ENCODE data around the gene MYEOV.

The MYEOV gene

GRCh38 chr11:69310934-69311766 lies 17.2 kb downstream of the MYEOV start:
- Histone ChIP-seq H3K36me3 (ENCODE audit: insufficient read depth, low read length) (no peaks in the 10 kb centered on the region), H2AFZ (ENCODE audit: low read depth, low read length) (no peak overlapping the region), H3K27me3 (ENCODE audit: insufficient read depth, low read length) (no peaks in the 10 kb centered on the region), H3K9me3 (ENCODE audit: low read length) (no peaks in the 10 kb centered on the region), H3K4me1 (ENCODE audit: insufficient read depth, low read length) (no peaks in the 10 kb centered on the region), H3K4me3 (ENCODE audit: low read length) (no peak overlapping the region)

- Histone ChIP-seq H3K4me1 (ENCODE audit: insufficient read depth, low read length) (no peaks in the 10 kb centered on the region), H3K27me3 (ENCODE audit: insufficient read depth, low read length) (no peaks in the 10 kb centered on the region), H3K36me3 (ENCODE audit: insufficient read depth, low read length) (no peaks in the 10 kb centered on the region)
Measured at GRCh38 chr11:69311767-69312385, 17.9 kb downstream of the MYEOV start.

GRCh38 chr11:69312453-69313404 lies 18.8 kb downstream of the MYEOV start:
- H2AFZ ChIP-seq (ENCODE audit: low read depth, low read length): no peak overlapping the region
- no peaks in the 10 kb centered on the region for H3K27me3 ChIP-seq (ENCODE audit: insufficient read depth, low read length)
- no peaks in the 10 kb centered on the region for H3K4me1 ChIP-seq (ENCODE audit: insufficient read depth, low read length)
- no peaks in the 10 kb centered on the region for H3K9me3 ChIP-seq (ENCODE audit: low read length)
- H3K36me3 ChIP-seq (ENCODE audit: insufficient read depth, low read length): no peaks in the 10 kb centered on the region
- no peak overlapping the region for H3K4me3 ChIP-seq (ENCODE audit: low read length)

More at GRCh38 chr11:69311767-69312385, 17.9 kb downstream of the MYEOV start:
- Histone ChIP-seq H3K9me3 (ENCODE audit: low read length) (no peaks in the 10 kb centered on the region), H2AFZ (ENCODE audit: low read depth, low read length) (no peak overlapping the region), H3K4me3 (ENCODE audit: low read length) (no peak overlapping the region)

- H3K27me3 ChIP-seq (ENCODE audit: insufficient read depth, low read length): no peaks in the 10 kb centered on the region
- H2AFZ ChIP-seq (ENCODE audit: low read depth, low read length): no peak overlapping the region
- no peak overlapping the region for H3K4me3 ChIP-seq (ENCODE audit: low read length)
- H3K4me1 ChIP-seq (ENCODE audit: insufficient read depth, low read length): no peaks in the 10 kb centered on the region
- no peaks in the 10 kb centered on the region for H3K36me3 ChIP-seq (ENCODE audit: insufficient read depth, low read length)
- no peaks in the 10 kb centered on the region for H3K9me3 ChIP-seq (ENCODE audit: low read length)
Measured at GRCh38 chr11:69313992-69314391, 20.0 kb downstream of the MYEOV start.

GRCh38 chr11:69314555-69314954 lies 20.6 kb downstream of the MYEOV start:
- Histone ChIP-seq H3K27me3 (ENCODE audit: insufficient read depth, low read length) (no peaks in the 10 kb centered on the region), H3K4me1 (ENCODE audit: insufficient read depth, low read length) (no peaks in the 10 kb centered on the region), H3K4me3 (ENCODE audit: low read length) (no peak overlapping the region), H3K9me3 (ENCODE audit: low read length) (no peaks in the 10 kb centered on the region), H2AFZ (ENCODE audit: low read depth, low read length) (no peak overlapping the region), H3K36me3 (ENCODE audit: insufficient read depth, low read length) (no peaks in the 10 kb centered on the region)

GRCh38 chr11:69316956-69317355 lies 23.0 kb downstream of the MYEOV start:
- Histone ChIP-seq H3K4me1 (ENCODE audit: insufficient read depth, low read length) (no peaks in the 10 kb centered on the region), H3K9me3 (ENCODE audit: low read length) (no peaks in the 10 kb centered on the region), H3K36me3 (ENCODE audit: insufficient read depth, low read length) (no peaks in the 10 kb centered on the region), H2AFZ (ENCODE audit: low read depth, low read length) (no peak overlapping the region), H3K4me3 (ENCODE audit: low read length) (no peak overlapping the region), H3K27me3 (ENCODE audit: insufficient read depth, low read length) (no peaks in the 10 kb centered on the region)

GRCh38 chr11:69317401-69318092 lies 23.6 kb downstream of the MYEOV start:
- no peaks in the 10 kb centered on the region for H3K36me3 ChIP-seq (ENCODE audit: insufficient read depth, low read length)
- no peaks in the 10 kb centered on the region for H3K4me1 ChIP-seq (ENCODE audit: insufficient read depth, low read length)
- no peak overlapping the region for H3K4me3 ChIP-seq (ENCODE audit: low read length)
- H3K27me3 ChIP-seq (ENCODE audit: insufficient read depth, low read length): no peaks in the 10 kb centered on the region
- peaks cover 4% of the 10 kb centered on the region for H3K9me3 ChIP-seq (ENCODE audit: low read length)
- H2AFZ ChIP-seq (ENCODE audit: low read depth, low read length): no peak overlapping the region

GRCh38 chr11:69318093-69318420 lies 24.1 kb downstream of the MYEOV start:
- Histone ChIP-seq H2AFZ (ENCODE audit: low read depth, low read length) (no peak overlapping the region), H3K4me1 (ENCODE audit: insufficient read depth, low read length) (no peaks in the 10 kb centered on the region), H3K36me3 (ENCODE audit: insufficient read depth, low read length) (no peaks in the 10 kb centered on the region), H3K4me3 (ENCODE audit: low read length) (no peak overlapping the region), H3K9me3 (ENCODE audit: low read length) (peaks cover 4% of the 10 kb centered on the region), H3K27me3 (ENCODE audit: insufficient read depth, low read length) (no peaks in the 10 kb centered on the region)

- H3K27me3 ChIP-seq (ENCODE audit: insufficient read depth, low read length): no peaks in the 10 kb centered on the region
- no peaks in the 10 kb centered on the region for H3K4me1 ChIP-seq (ENCODE audit: insufficient read depth, low read length)
- no peaks in the 10 kb centered on the region for H3K36me3 ChIP-seq (ENCODE audit: insufficient read depth, low read length)
- no peak overlapping the region for H2AFZ ChIP-seq (ENCODE audit: low read depth, low read length)
- peaks cover 7% of the 10 kb centered on the region for H3K9me3 ChIP-seq (ENCODE audit: low read length)
- H3K4me3 ChIP-seq (ENCODE audit: low read length): no peak overlapping the region
Measured at GRCh38 chr11:69319255-69320106, 25.5 kb downstream of the MYEOV start.

- H3K4me3 ChIP-seq (ENCODE audit: low read length): no peak overlapping the region
- no peaks in the 10 kb centered on the region for H3K4me1 ChIP-seq (ENCODE audit: insufficient read depth, low read length)
- H3K36me3 ChIP-seq (ENCODE audit: insufficient read depth, low read length): no peaks in the 10 kb centered on the region
- H2AFZ ChIP-seq (ENCODE audit: low read depth, low read length): no peak overlapping the region
- H3K27me3 ChIP-seq (ENCODE audit: insufficient read depth, low read length): no peaks in the 10 kb centered on the region
- H3K9me3 ChIP-seq (ENCODE audit: low read length): peaks cover 7% of the 10 kb centered on the region
Measured at GRCh38 chr11:69320326-69320725, 26.4 kb downstream of the MYEOV start.

GRCh38 chr11:69320756-69321741 lies 27.1 kb downstream of the MYEOV start:
- peaks cover 7% of the 10 kb centered on the region for H3K9me3 ChIP-seq (ENCODE audit: low read length)
- H3K36me3 ChIP-seq (ENCODE audit: insufficient read depth, low read length): no peaks in the 10 kb centered on the region
- no peak overlapping the region for H2AFZ ChIP-seq (ENCODE audit: low read depth, low read length)
- H3K4me1 ChIP-seq (ENCODE audit: insufficient read depth, low read length): no peaks in the 10 kb centered on the region
- H3K27me3 ChIP-seq (ENCODE audit: insufficient read depth, low read length): no peaks in the 10 kb centered on the region
- H3K4me3 ChIP-seq (ENCODE audit: low read length): no peak overlapping the region

Data from neuron (in vitro differentiated cells).